Lung microvascular endothelial cell (primary cell): ENCODE results near the gene MAP2K4. TPM values are rescaled to one million over a fixed set of nuclear protein-coding genes. Genes with fewer than 3 reads are reported as not detected.
"Not testable (repeated sequence)": the region's sequence is repeated elsewhere in the genome, so short reads cannot be mapped to it uniquely, and the experiment has no call there.

ENCODE experiments used
- DNase-seq, 2 donors: peaks; one replicate each; pipeline versions ENCODE4 v3.0.0 to v3.0.0-alpha.2; 2010; ENCODE audit warnings: low read depth in 2 of 2
- total RNA-seq: library from RNA; depleted of rRNA; stranded (reverse); fragments of >200 nt; gene quantifications from 2 replicates; pipeline ENCODE4 v1.2.1, GENCODE V29; 2014

Gene MAP2K4
- total RNA-seq, 1 donor from 2014 or later: 22.4 TPM

- no peak for DNase-seq
Observed at GRCh38 chr17:12140685-12141084, 120.0 kb downstream of the MAP2K4 start.

GRCh38 chr17:12162187-12162586 is 141.5 kb downstream of the MAP2K4 start:
- not testable (repeated sequence) for DNase-seq

DNA sequence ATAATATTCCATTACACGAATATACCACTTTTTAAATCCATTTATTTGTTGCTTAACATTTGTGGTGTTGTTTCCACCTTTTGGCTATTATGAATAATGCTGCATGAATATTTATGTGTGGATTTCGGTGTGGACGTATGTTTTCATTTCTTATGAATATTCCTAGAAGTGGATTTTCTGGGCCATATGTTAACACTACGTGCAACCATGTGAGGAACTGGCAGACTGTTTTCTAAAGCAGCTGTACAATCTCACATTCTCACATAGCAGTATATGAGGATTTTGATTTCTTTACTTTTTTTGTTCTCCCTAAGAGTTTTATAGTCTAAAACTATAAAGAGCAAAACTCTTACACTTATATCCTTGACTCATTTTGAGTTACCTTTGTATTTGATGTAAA is 143.4 kb downstream of the MAP2K4 start:
- no peak for DNase-seq

DNA sequence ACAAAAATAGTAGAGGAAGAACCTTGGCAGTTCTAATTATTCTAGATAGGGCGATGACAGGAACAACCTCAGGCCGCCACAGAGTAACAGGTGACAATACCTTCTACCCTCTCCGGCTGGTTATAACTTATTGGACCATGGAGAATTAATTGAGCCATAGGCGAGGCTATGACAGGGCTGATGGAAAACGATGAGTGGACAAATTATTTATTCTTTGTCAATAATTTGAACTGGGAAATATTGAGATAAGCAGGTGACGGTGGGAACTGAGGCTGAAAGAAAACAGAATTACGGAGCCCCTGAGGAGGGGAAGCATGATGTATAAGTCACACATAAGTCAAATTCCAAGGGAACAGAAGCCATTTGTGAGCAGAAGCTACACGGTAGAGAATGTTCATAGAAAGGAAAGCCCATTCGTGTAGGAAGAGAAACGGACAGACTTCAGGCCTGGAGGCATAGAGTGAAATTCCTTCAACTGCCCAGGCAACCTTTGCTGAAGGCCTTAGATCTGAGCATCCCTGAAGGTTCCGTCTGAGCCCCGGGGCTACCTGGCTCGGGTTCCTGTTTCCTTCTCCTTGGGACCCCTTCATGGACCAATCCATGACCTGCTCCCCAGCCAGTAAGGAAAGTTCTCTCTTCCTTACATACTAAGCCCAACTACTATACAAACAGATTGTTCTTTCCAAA is 158.1 kb downstream of the MAP2K4 start:
- no peak for DNase-seq

DNA sequence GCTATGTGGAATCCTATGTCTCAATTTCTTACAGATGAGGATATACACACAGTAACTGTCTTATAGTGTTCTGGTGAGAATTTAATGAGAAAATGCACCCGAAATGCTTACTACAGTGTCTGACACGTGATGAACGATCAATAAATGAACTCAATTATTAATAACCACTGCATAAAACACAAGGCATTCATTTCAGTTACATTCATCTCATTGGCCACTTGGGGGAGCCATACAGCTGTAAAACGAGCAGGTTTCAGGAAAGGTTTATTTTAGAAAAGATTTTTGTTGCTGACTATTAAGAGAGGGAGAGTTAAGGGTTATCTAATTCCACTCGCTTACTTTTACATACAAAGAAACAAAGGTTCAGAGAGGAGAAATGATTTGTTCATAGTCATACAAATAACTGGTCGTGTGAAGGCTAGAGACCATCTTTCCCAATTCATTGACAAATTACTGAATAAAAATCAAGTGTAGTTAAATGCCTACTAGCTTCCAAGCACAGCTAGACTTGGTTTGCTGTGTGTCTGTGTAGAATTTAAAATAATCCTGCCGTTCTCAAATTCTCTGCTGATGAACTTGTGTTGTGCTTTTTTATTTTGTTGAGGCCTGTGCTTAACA is 160.1 kb downstream of the MAP2K4 start:
- peak; percentile 65 to 73 for DNase-seq

DNA sequence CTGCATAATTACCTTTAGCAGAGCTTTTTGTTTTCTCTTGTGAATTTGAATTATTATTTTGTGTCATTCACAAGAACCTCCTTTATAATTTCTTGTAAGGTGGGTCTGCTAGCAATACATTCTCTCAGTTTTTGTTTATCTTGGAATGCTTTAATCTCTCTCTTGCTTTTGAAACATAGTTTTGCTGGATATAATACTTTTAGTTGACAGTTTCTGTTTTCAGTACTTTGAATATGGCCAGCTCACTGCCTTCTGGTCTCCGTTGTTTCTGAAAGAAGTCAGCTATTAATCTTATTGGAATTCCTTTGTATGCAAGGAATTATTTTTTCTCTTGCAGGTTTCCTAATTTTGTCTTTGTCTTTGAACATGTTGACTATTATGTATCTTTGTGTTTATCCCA is 167.0 kb downstream of the MAP2K4 start:
- DNase-seq: no peak

DNA sequence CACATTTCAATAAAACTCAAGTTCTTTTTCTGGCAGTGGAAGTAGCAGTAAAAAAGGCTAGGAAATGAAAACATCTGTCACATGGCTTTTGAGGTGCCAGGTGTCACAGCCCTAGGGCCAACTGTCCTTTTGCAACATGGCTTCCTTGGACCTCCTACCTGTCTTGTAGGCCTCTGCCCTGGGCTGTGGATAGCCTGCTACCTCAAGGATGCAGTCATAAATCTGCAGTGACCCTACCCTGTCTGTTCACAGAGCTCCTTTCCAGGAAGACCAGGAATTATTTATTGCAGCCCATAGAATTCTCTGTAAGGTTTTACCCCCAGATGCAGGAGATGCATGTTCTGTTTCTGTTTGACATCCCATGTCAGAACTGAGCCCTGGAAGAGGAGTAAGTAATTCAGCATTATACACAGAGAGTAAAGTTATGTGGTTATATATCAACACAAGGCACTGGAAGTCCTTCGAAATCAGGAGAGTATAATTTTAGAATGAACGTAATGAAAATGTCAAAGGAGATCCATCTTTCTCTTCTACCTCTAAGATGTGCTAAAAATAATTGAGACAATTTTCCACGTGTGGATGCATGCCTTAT is 172.6 kb downstream of the MAP2K4 start:
- DNase-seq: no peak

Other genes starting within 250 kb of the MAP2K4 start
- gene ZNF18, start 23.4 kb upstream of the MAP2K4 start, total RNA-seq: 5.7 and 8.5 TPM in 2 replicates